ENCODE results near the gene BLVRB.
"Not testable (repeated sequence)": the region's sequence is repeated elsewhere in the genome, so short reads cannot be mapped to it uniquely, and the experiment has no call there.

BLVRB gene

DNA sequence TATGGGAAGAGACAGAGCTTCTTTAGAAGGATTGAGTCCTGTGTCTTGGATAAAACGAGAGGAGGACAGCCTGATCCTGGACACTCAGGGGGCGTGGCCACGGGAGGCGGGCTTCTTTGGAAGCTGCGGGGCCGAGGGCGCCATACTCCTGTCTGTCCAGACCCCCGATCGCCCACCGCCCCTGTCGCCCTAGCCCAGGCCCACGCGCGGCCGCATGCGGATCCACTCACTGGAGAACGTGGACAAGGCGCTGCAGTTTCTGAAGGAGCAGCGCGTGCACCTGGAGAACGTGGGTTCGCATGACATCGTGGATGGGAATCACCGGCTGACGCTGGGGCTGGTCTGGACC lies 24.3 kb upstream of the BLVRB start:
- no peak for DNase-seq (ENCODE audit: low read depth in 2 of 3, low spot score in 2 of 3)

DNA sequence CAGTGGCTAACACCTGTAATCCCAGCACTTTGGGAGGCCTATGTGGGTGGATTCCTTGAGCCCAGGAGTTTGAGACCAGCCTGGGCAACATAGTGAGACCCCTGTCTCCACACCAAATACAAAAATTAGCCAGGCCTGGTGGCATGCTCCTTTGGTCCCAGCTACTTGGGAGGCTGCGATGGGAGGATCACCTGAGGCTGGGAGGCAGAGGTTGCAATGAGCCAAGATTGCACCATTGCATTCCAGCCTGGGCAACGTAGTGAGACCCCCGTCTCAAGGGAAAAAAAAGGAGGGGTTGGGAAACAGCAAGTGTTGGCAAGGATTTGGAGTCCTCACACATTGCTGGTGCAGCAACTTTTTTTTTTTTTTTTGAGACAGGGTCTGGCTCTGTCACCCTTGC lies 20.5 kb upstream of the BLVRB start:
- no peak for DNase-seq (ENCODE audit: low read depth in 2 of 3, low spot score in 2 of 3)

GRCh38 chr19:40475878-40476644 lies 10.5 kb upstream of the BLVRB start:
- DNase-seq (ENCODE audit: low read depth in 2 of 3, low spot score in 2 of 3): not testable (repeated sequence)

DNA sequence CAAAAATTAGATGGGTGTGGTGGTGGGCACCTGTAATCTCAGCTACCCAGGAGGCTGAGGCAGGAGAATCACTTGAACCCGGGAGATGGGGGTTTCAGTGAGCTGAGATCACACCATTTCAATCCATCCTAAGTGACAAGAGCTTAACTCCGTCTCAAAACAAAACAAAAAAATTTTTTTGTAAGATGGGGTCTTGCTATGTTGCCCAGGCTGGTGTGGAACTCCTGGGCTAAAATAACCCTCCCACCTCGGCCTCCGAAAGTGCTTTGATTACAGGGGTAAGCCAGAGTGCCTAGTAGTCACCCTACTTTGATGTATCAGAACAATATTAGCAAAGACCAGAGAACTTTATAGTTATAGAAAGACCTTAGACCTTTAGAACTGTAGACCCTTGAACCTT lies 9.2 kb upstream of the BLVRB start:
- DNase-seq (ENCODE audit: low read depth in 2 of 3, low spot score in 2 of 3): no peak

DNA sequence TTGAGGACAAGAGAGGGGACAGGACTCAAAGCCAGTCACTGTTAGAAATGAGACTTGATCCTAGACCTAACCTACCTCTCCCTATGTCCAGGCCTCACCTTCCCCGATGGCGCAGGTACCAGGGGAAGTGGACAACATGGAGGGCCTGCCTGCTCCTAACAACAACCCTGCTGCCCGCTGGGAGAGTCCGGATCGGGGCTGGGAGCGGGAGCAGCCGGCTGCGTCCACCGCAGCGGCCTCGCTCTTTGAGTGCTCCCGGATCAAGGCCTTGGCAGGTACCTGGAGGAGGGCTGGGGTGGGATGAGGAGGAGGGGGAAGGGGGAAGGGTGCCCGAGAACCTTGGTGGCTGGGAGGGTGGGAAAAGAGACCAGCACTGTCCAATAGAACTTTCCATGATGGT lies 7.0 kb upstream of the BLVRB start:
- no peak for DNase-seq (ENCODE audit: low read depth in 2 of 3, low spot score in 2 of 3)

- DNase-seq (ENCODE audit: low read depth in 2 of 3, low spot score in 2 of 3): no peak
Measured at GRCh38 chr19:40471111-40471510, 5.6 kb upstream of the BLVRB start.

DNA sequence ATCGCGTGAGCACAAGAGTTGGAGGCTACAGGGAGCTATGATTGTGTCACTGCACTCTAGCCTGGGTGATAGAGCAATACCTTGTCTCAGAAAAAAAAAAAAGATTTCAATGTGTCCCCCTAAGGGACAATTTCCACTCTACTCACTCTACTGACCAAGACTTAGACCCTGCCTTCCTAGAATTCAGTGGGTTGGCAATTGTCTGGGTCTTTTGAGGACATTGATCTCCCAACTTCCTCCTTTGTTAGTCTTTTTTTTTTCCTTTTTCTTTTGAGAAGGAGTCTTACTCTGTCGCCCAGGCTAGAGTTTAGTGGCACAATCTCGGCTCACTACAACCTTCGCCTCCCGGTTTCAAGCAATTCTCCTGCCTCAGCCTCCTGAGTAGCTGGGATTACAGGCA lies 3.5 kb upstream of the BLVRB start:
- no peak for DNase-seq (ENCODE audit: low read depth in 2 of 3, low spot score in 2 of 3)

GRCh38 chr19:40466985-40467734 lies 1.6 kb upstream of the BLVRB start, which contains the start of gene SPTBN4:
Gene SPTBN4, plus strand, starts transcription at chr19:40467001. Its CDS starts 5,621 bp downstream, at chr19:40472622.
- no peak for DNase-seq (ENCODE audit: low read depth in 2 of 3, low spot score in 2 of 3)

GRCh38 chr19:40466219-40466984 lies 857 bp upstream of the BLVRB start:
- DNase-seq (ENCODE audit: low read depth in 2 of 3, low spot score in 2 of 3): peak in 2 of 3 experiments; percentile 49 to 57

DNA sequence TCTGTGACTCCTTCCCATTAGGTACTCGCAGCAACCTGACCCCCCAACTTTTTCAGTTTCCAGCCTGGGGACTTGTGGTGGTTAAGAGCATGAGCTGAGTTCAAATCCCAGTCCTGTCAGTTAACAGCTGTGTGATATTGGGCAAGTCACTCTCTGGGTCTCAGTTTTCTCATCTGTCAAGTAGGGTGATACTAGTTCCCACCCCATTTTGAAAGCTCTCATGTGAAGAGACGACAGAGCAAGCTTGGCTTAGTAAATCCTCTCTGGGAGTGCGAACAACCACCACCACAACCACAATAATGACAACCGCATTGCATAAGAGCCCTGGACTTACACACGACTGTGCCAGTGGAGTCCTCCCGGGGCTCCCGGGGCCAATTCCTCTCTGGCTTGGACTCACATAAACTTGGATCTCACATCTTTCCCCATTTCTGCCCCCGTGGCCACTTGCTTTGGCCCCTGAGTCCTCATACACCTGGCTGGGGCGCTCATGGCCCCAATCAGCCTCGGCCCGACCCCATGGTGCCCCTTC lies 454 bp downstream of the BLVRB start:
- DNase-seq (ENCODE audit: low read depth in 2 of 3, low spot score in 2 of 3): no peak

GRCh38 chr19:40464059-40465024 lies 1.2 kb downstream of the BLVRB start:
- peak in 1 of 3 experiments; percentile 49 for DNase-seq (ENCODE audit: low read depth in 2 of 3, low spot score in 2 of 3)

DNA sequence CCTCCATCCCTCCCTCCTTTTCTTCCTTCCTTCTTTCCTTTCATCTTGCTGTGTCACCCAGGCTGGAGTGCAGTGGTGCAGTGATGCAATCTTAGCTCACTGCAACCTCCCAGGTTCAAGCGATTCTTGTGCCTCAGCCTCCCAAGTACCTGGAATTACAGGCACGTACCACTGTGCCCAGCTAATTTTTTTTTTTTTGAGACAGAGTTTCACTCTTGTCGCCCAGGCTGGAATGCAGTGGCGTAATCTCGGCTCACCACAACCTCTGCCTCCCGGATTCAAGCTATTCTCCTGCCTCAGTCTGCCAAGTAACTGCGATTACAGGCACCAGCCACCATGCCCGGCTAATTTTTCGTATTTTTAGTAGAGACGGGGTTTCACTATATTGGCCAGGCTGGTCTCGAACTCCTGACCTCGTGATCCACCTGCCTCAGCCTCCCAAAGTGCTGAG lies 1.9 kb downstream of the BLVRB start:
- DNase-seq (ENCODE audit: low read depth in 2 of 3, low spot score in 2 of 3): not testable (repeated sequence)

DNA sequence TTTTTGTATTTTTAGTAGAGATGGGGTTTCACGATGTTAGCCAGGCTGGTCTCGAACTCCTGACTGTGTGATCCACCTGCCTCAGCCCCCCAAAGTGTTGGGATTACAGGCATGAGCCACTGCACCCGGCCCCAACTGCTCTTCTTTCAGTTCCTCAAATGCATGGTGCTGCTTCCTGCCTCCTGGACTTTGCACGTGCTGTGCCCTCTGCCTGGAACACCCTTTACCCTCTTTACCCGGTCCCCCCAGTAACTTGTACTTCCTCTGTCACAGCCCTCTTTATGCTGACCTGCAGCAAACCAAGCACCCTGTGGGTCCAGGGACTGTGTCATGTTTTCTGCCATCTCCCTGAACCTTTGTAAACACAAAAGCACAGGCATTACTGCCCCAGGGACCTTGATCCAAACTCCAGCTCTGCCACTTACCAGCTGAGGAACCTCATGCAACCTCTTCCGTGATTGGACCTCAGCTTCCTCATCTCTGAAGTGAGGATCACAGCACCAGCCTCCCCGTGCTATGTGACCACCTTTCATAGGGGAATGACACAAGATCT lies 3.8 kb downstream of the BLVRB start:
- DNase-seq (ENCODE audit: low read depth in 2 of 3, low spot score in 2 of 3): no peak

DNA sequence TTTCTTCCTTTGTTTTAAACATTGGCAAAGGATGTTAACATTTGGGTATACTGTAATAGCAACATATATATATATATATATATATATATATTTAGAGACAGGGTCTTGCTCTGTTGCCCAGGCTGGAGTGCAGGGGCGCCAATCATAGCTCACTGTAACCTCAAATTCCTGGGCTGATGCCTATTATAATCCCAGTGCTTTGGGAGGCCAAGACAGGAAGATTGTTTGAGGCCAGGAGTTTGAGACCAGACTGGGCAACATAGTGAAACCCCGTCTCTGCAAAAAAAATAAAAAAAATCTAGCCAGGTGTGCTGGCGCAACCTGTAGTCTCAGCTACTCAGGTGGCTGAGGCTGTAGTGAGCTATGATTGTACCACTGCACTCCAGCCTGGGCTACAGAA lies 5.4 kb downstream of the BLVRB start:
- no peak for DNase-seq (ENCODE audit: low read depth in 2 of 3, low spot score in 2 of 3)

DNA sequence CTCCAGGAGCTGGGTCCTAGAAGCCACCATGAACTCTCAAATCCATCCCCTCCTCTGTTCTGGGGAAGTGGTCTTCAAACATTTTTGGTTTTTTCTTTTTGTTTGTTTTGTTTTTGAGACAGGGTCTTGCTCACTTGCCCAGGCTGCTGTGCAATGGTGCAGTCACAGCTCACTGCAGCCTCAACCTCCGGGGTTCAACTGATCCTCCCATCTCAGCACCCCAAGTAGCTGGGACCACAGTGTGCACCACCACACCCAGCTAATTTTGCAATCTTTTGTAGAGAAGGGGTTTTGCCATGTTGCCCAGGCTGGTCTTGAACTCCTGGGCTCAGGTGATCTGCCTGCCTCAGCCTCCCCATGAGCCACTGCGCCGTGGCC lies 7.0 kb downstream of the BLVRB start:
- DNase-seq (ENCODE audit: low read depth in 2 of 3, low spot score in 2 of 3): no peak

DNA sequence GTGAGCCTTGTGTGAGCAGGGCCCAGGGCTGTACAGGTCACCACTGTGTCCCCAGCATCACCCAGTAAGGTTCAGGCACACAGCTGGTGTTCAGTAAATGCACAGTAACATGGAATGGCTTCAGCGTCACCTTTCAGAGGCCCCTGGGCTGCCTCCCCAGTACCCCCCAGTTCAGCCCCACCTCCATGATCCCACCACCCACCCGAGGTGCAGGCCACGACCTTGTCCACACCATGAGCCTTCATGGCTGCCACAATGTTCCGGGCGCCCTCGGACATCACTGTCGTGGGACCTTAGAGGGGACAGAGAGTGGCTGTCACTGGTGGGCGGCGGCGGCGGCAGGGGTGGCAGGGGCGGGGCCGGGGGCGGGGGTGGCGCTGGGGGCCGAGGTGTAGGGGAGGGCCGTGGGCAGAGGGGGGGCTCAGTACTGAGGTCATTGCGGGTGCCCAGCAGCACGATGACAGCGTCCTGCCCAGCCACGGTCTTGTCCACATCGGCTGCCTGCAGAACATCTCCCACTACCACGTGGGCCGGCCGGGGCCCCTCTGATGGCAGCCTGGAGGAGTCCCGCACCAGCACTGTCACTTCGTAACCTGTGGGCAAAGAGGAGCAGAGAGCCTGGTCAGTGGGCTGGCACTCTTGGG lies 7.5 kb downstream of the BLVRB start:
- no peak for DNase-seq (ENCODE audit: low read depth in 2 of 3, low spot score in 2 of 3)

GRCh38 chr19:40457048-40457447 lies 8.5 kb downstream of the BLVRB start:
- no peak for DNase-seq (ENCODE audit: low read depth in 2 of 3, low spot score in 2 of 3)

DNA sequence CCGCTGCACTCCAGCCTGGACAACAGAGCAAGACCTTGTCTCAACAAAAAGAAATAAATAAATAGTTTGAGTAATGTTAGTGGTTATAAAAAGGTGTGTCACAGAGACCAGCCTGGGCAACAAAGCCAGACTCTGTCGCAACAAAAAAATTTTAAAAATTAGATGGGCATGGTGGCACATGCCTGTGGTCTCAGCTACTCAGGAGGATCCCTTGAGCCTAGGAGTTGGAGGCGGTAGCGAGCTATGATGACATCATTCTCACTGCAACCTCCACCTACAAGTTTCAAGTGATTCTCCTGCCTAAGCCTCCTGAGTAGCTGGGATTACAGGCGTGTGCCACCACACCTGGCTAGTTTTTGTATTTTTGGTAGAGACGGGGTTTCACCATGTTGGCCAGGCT lies 11.6 kb downstream of the BLVRB start:
- DNase-seq (ENCODE audit: low read depth in 2 of 3, low spot score in 2 of 3): not testable (repeated sequence)

- no peak for DNase-seq (ENCODE audit: low read depth in 2 of 3, low spot score in 2 of 3)
Measured at GRCh38 chr19:40453151-40453735, 12.3 kb downstream of the BLVRB start.

Data from activated CD8-positive, alpha-beta memory T cell treated with anti-CD3 and anti-CD28 coated beads for 48 hours (primary cell).